Esophagus muscularis mucosa (tissue), 4 donors: ENCODE results near the gene PPP6R3. TPM values are rescaled to one million over a fixed set of nuclear protein-coding genes. Genes with fewer than 3 reads are reported as not detected.
"Not testable (repeated sequence)": the region's sequence is repeated elsewhere in the genome, so short reads cannot be mapped to it uniquely, and the experiment has no call there.

Experiments
- DNase-seq: peaks from one replicate; pipeline ENCODE4 v3.0.0-alpha.2; 2017; ENCODE audit errors: extremely low spot score
- H3K27ac ChIP-seq, 4 donors: fragments of 200-600 bp; sonication (generic); replicated peaks in 1 of 4; 1 replicate in 3 of 4; 2 replicates in 1 of 4; pipeline ENCODE4 v1.5.1; 2016 to 2019; ENCODE audit warnings: mild to moderate bottlenecking in 1 of 4
- H3K27me3 ChIP-seq, 4 donors: fragments of 200-600 bp; sonication (generic); one replicate each; pipeline versions ENCODE4 v1.5.1 to v1.6.0; 2016 to 2019
- H3K36me3 ChIP-seq, 4 donors: fragments of 200-600 bp; sonication (generic); one replicate each; pipeline ENCODE4 v1.5.1; 2016 to 2019
- H3K4me1 ChIP-seq, 4 donors: fragments of 200-600 bp; sonication (generic); one replicate each; pipeline ENCODE4 v1.5.1; 2016 to 2019
- H3K4me3 ChIP-seq, 4 donors: fragments of 200-600 bp; sonication (generic); 1 replicate in 2 of 4; 2 replicates in 2 of 4; pipeline ENCODE4 v1.5.1; 2016 to 2019; ENCODE audit warnings: mild to moderate bottlenecking in 4 of 4, moderate library complexity in 1 of 4
- H3K9me3 ChIP-seq, 4 donors: fragments of 200-600 bp; sonication (generic); 1 replicate in 3 of 4; 2 replicates in 1 of 4; pipeline ENCODE4 v1.5.1; 2016 to 2019
- EP300 ChIP-seq: sonication (generic); formaldehyde crosslinking; IDR thresholded peaks from one replicate; pipeline ENCODE4 v1.6.1; 2017; ENCODE audit warnings: antibody characterized with exemption
- POLR2A ChIP-seq: fragments of 450-650 bp; IDR thresholded peaks from one replicate; pipeline ENCODE4 v1.6.1; 2017; ENCODE audit warnings: antibody characterized with exemption, moderate library complexity, mild to moderate bottlenecking, low read depth
- POLR2AphosphoS5 ChIP-seq, 2 donors: sonication (generic); formaldehyde crosslinking; IDR thresholded peaks; one replicate each; pipeline ENCODE4 v1.6.1; 2017; ENCODE audit warnings: antibody characterized with exemption in 2 of 2
- WGBS: methylation state at CpG from one replicate; pipeline ENCODE4 v1.1.5; 2018; 5-methylcytosine and 5-hydroxymethylcytosine counted together
- intact Hi-C: fragments of 100-400 bp; cut with DNase I; formaldehyde crosslinking; loops from one replicate; pipeline ENCODE4 v1.15.1; 2023
- total RNA-seq, 4 donors: library from RNA; depleted of rRNA; stranded (reverse); fragments of >200 nt; gene quantifications; one replicate each; pipeline versions ENCODE4 v1.1.0 to v1.2.1, GENCODE V29; 2016
- TF ChIP-seq, protein P1 (sequence below), 3 experiments: fragments of 200-600 bp in 2 of 3; fragments of 450-650 bp in 1 of 3; sonication (generic) in 2 of 3; IDR thresholded peaks; one replicate each; pipeline ENCODE4 v1.5.1; 2017 to 2019; ENCODE audit warnings: antibody characterized with exemption in 3 of 3, mild to moderate bottlenecking in 2 of 3, moderate library complexity in 1 of 3

PPP6R3 gene
- total RNA-seq, 4 donors from 2014 or later, result 106 to 132 (median 116) TPM

DNA sequence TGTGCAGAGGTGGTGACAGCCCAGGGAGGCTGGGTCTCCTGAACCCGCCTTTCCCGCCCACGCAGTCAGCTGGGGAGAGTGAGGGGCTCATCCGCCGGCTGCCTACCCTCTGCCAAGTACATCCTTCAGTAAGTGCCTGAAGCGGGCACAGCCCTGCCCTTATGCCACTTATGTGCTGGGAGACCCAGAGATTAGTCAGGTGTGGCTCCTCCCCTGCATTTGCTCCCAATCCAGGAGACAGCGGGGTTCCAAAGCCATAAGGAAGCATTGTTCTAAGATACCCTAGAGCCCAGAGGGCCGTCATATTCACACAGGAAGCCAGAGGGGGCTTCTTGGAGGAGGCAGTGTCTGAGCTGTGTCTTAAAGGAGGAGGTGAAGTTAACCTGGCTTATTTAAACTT is 5.8 kb upstream of the PPP6R3 start:
- 50% methylated on average over 6 of the region's 8 CpGs for WGBS
- H3K27ac ChIP-seq, result no peak overlapping the region
- H3K27me3 ChIP-seq, result no peaks in the 10 kb centered on the region
- H3K4me3 ChIP-seq, result no peak overlapping the region
- TF ChIP-seq, protein P1, sequence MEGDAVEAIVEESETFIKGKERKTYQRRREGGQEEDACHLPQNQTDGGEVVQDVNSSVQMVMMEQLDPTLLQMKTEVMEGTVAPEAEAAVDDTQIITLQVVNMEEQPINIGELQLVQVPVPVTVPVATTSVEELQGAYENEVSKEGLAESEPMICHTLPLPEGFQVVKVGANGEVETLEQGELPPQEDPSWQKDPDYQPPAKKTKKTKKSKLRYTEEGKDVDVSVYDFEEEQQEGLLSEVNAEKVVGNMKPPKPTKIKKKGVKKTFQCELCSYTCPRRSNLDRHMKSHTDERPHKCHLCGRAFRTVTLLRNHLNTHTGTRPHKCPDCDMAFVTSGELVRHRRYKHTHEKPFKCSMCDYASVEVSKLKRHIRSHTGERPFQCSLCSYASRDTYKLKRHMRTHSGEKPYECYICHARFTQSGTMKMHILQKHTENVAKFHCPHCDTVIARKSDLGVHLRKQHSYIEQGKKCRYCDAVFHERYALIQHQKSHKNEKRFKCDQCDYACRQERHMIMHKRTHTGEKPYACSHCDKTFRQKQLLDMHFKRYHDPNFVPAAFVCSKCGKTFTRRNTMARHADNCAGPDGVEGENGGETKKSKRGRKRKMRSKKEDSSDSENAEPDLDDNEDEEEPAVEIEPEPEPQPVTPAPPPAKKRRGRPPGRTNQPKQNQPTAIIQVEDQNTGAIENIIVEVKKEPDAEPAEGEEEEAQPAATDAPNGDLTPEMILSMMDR (IDR thresholded peaks at IDR 0.05), result no peak
- no peak for TF ChIP-seq POLR2A
- no peak for TF ChIP-seq POLR2AphosphoS5 (IDR thresholded peaks at IDR 0.05)
- TF ChIP-seq EP300, result no peak
- H3K4me1 ChIP-seq, result peaks cover 0 to 5% (median 3%) of the 10 kb centered on the region in 4 donors
- H3K9me3 ChIP-seq, result no peaks in the 10 kb centered on the region
- H3K36me3 ChIP-seq, result peaks cover 0 to 4% (median 1%) of the 10 kb centered on the region in 4 donors
- DNase-seq, result no peak
- intact Hi-C loops, result no loop called here

DNA sequence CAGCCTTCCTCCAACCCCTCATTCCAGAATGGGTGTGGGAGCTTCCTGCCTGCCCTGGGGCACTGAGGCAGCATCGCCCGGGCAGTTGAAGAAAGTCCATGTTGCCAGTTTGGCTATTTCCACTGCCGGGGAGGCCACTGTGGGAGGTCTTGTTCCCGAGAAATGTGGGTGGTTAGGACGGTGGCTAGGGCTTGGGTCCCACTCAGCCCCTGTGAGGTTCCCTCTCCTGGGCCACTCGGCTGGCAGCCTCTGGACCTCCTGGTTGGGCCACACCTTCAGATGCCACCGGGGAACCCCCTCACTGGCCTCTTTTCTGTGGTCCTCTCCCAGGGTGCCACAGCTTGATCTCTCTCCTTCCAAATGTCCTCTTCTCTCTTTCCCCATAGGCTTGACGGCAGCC is 5.1 kb upstream of the PPP6R3 start:
- TF ChIP-seq EP300 (no peak), POLR2A (no peak), POLR2AphosphoS5 (IDR thresholded peaks at IDR 0.05) (no peak)
- TF ChIP-seq, protein P1 (IDR thresholded peaks at IDR 0.05), result no peak
- Histone ChIP-seq H3K27me3 (no peaks in the 10 kb centered on the region), H3K36me3 (no peaks in the 10 kb centered on the region), H3K9me3 (no peaks in the 10 kb centered on the region), H3K4me1 (peaks cover 0 to 8% (median 5%) of the 10 kb centered on the region in 4 donors), H3K4me3 (no peak overlapping the region), H3K27ac (no peak overlapping the region)
- no peak for DNase-seq
- 75% methylated on average over 6 of the region's 8 CpGs for WGBS
- intact Hi-C loops, result no loop called here

DNA sequence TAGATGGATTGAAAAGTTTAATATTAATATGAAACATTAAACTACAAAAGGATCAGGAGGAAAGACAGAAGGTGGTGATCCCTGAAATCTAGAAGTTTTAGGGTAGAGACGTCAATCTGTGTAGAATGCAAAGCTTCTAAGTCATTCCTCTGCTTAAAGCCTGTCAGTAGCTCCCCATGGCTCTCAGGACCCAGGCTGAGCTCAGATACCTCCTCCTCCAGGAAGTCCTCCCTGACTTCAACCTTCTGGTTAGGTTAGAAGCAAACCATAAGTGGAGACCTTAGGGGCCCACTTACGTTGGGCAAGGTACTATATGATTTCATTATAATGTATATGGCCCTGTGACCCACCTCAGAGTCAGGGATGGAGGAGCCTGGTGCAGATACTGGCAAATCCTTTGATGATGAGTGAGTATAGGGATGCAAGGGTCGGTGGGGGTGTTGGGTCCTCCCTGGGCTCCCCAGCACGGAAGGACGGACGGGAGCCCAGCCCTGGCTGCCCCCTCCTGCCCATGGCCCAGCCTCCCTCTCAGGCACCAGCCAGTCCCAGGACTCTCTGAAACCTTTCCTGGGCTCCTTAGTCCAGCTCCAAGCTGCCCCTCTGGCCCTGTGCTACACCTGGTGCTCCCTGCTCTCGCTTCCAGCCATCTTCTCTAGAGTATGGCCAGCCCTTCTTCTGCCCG is 3.2 kb upstream of the PPP6R3 start:
- intact Hi-C loops, result no loop called here
- WGBS, result 90% methylated on average over 5 of the region's 8 CpGs
- Histone ChIP-seq H3K27me3 (no peaks in the 10 kb centered on the region), H3K9me3 (no peaks in the 10 kb centered on the region), H3K4me3 (no peak overlapping the region), H3K36me3 (no peaks in the 10 kb centered on the region), H3K27ac (no peak overlapping the region), H3K4me1 (peaks cover 5 to 20% (median 15%) of the 10 kb centered on the region in 4 donors)
- TF ChIP-seq EP300 (no peak), POLR2AphosphoS5 (IDR thresholded peaks at IDR 0.05) (no peak), POLR2A (no peak)
- TF ChIP-seq, protein P1 (IDR thresholded peaks at IDR 0.05), result no peak
- no peak for DNase-seq

DNA sequence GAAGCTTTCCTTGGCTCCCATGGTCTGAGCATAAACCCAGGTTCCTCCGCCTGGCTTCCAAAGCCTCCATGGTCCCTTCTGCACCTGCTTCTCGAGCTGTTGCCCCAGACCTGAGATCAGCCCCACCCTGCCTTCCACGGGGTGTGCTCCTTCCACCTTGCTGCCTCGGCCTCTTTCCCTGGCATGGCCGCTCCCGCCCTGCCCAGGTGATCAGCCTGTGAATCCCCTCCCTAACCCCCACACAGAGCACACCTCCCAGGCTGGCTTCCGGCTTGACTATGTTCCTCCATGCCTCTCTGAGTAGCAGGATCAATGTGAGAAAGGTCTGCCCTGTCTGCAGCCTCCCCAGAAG is 2.7 kb upstream of the PPP6R3 start:
- intact Hi-C loops, result no loop called here
- Histone ChIP-seq H3K27ac (no peak overlapping the region), H3K4me1 (peaks cover 10 to 25% (median 20%) of the 10 kb centered on the region in 4 donors), H3K9me3 (no peaks in the 10 kb centered on the region), H3K4me3 (no peak overlapping the region), H3K27me3 (no peaks in the 10 kb centered on the region), H3K36me3 (no peaks in the 10 kb centered on the region)
- 83% methylated on average over 7 of the region's 7 CpGs for WGBS
- TF ChIP-seq POLR2A, result no peak
- no peak for TF ChIP-seq EP300
- TF ChIP-seq, protein P1 (IDR thresholded peaks at IDR 0.05), result no peak
- TF ChIP-seq POLR2AphosphoS5 (IDR thresholded peaks at IDR 0.05), result no peak
- no peak for DNase-seq

DNA sequence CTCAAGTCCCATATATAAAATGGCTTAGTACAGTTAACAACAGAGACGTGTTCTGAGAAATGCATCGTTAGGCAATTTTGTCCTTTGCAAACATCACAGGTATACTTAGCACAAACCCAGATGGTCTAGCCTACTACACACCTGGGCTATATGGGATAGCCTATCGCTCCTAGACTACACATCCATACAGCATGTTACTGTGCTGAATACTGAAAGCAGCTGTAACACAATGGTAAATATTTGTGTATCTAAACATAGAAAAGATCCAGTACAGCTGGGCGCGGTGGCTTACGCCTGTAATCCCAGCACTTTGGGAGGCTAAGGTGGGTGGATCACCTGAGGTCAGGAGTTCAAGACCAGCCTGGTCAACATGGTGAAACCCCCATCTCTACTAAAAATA is 2.2 kb upstream of the PPP6R3 start:
- H3K27ac ChIP-seq, H3K4me3 ChIP-seq, DNase-seq, intact Hi-C loops, H3K27me3 ChIP-seq, H3K9me3 ChIP-seq, H3K36me3 ChIP-seq: not testable (repeated sequence)
- 86% methylated on average over 6 of the region's 6 CpGs for WGBS
- peaks cover 15 to 30% (median 24%) of the 10 kb centered on the region in 4 donors for H3K4me1 ChIP-seq
